GM23338 (cell line): Measurements from ENCODE around the gene TTC39A.

Experiments used
- CREB1 ChIP-seq: fragments of 250-450 bp; sonication (Bioruptor Pico); IDR thresholded peaks from 2 replicates; pipeline ENCODE4 v1.5.0; 2020; ENCODE audit warnings: low read depth, mild to moderate bottlenecking, moderate library complexity
- CTCF ChIP-seq, 2 experiments: fragments of 200-600 bp in 1 of 2; sonication (generic) in 1 of 2; conservative IDR thresholded peaks; 2 replicates each; pipeline versions ENCODE4 v1.5.1 to v1.6.1; 2016 to 2017; ENCODE audit warnings: antibody characterized with exemption in 2 of 2, low read depth in 2 of 2, mild to moderate bottlenecking in 2 of 2, moderate library complexity in 1 of 2
- EZH2 ChIP-seq: fragments of 200-600 bp; sonication (generic); IDR thresholded peaks from one replicate; pipeline ENCODE4 v1.8.0; 2017; ENCODE audit warnings: antibody characterized with exemption, mild to moderate bottlenecking, low read depth; ENCODE audit not compliant: unreplicated experiment
- EZH2phosphoT487 ChIP-seq: fragments of 200-600 bp; sonication (generic); IDR thresholded peaks from one replicate; pipeline ENCODE4 v1.8.1; 2018; ENCODE audit warnings: antibody characterized with exemption; ENCODE audit not compliant: unreplicated experiment
- JUNB ChIP-seq: IDR thresholded peaks from one replicate; pipeline ENCODE4 v1.6.1; 2016; ENCODE audit warnings: antibody characterized with exemption; ENCODE audit not compliant: unreplicated experiment
- POLR2AphosphoS5 ChIP-seq: IDR thresholded peaks from 2 replicates; pipeline ENCODE4 v1.6.1; 2016; ENCODE audit warnings: antibody characterized with exemption, low read depth
- STAT1 ChIP-seq: IDR thresholded peaks from one replicate; pipeline ENCODE4 v1.6.1; 2016; ENCODE audit warnings: antibody characterized with exemption; ENCODE audit not compliant: unreplicated experiment
- ZNF114 ChIP-seq: fragments of 250-450 bp; sonication (Bioruptor Pico); IDR thresholded peaks from 2 replicates; pipeline ENCODE4 v1.5.0; 2020; ENCODE audit warnings: mild to moderate bottlenecking, moderate library complexity
- ZNF331 ChIP-seq: fragments of 250-450 bp; sonication (Bioruptor Pico); IDR thresholded peaks from 2 replicates; pipeline ENCODE4 v1.5.0; 2020; ENCODE audit warnings: low read depth, mild to moderate bottlenecking, moderate library complexity
- TF ChIP-seq, protein P1 (sequence below): IDR thresholded peaks from one replicate; pipeline ENCODE4 v1.6.1; 2018; ENCODE audit warnings: antibody characterized with exemption; ENCODE audit not compliant: unreplicated experiment

DNA sequence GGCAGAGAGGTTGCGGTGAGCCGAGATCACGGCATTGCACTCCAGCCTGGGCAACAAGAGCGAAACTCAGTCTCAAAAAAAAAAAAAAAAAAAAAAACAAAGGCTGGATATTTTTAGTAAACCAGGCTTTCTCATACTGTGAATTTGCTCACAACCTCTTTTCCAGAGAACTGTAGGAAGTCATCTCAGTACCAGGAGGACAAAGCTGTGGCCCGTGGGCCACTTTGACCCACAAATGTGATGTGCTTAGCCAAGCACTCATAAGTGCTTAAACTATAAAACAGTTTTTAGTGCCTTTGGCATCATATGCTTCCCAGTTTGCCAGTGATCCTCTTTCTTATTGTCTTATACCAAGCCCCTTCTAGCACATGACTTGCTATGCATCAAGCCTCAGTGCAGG lies 47.8 kb downstream of the TTC39A start:
- no peak for TF ChIP-seq CTCF (conservative IDR thresholded peaks at IDR 0.05; ENCODE audit: low read depth in 2 of 2)
- no peak for TF ChIP-seq JUNB
- no peak for TF ChIP-seq POLR2AphosphoS5
- TF ChIP-seq ZNF331 (CRISPR knock-in tag) = no peak
- TF ChIP-seq, protein P1, sequence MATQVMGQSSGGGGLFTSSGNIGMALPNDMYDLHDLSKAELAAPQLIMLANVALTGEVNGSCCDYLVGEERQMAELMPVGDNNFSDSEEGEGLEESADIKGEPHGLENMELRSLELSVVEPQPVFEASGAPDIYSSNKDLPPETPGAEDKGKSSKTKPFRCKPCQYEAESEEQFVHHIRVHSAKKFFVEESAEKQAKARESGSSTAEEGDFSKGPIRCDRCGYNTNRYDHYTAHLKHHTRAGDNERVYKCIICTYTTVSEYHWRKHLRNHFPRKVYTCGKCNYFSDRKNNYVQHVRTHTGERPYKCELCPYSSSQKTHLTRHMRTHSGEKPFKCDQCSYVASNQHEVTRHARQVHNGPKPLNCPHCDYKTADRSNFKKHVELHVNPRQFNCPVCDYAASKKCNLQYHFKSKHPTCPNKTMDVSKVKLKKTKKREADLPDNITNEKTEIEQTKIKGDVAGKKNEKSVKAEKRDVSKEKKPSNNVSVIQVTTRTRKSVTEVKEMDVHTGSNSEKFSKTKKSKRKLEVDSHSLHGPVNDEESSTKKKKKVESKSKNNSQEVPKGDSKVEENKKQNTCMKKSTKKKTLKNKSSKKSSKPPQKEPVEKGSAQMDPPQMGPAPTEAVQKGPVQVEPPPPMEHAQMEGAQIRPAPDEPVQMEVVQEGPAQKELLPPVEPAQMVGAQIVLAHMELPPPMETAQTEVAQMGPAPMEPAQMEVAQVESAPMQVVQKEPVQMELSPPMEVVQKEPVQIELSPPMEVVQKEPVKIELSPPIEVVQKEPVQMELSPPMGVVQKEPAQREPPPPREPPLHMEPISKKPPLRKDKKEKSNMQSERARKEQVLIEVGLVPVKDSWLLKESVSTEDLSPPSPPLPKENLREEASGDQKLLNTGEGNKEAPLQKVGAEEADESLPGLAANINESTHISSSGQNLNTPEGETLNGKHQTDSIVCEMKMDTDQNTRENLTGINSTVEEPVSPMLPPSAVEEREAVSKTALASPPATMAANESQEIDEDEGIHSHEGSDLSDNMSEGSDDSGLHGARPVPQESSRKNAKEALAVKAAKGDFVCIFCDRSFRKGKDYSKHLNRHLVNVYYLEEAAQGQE = no peak
- TF ChIP-seq EZH2 = no peak
- TF ChIP-seq STAT1 = no peak
- TF ChIP-seq CREB1 (CRISPR knock-in tag) = no peak
- no peak for TF ChIP-seq EZH2phosphoT487
- TF ChIP-seq ZNF114 (CRISPR knock-in tag) = no peak
